ENCODE data around the gene PLCH1. TPM values are rescaled to one million over a fixed set of nuclear protein-coding genes. Genes with fewer than 3 reads are reported as not detected.

The PLCH1 gene
- total and polyA plus RNA-seq, 2 experiments from 2014 or later: 8.1 to 25.3 TPM

DNA sequence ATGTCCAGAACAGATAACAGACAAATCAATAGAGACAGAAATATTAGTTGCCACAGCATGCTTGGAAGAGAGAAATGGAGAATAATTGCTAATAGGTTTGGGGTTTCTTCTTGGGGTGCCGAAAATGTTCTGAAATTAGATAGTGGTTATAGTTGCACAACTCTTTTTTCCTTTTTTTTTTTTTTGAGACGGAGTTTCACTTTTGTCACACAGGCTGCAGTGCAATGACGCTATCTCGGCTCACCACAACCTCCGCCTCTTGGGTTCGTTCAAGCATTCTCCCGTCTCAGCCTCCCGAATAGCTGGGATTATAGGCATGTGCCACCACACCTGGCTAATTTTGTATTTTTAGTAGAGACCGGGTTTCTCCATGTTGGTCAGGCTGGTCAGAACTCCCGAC lies 163.3 kb downstream of the PLCH1 start:
- H4K20me1 ChIP-seq (replicated peaks; ENCODE audit: insufficient read depth): no peaks in the 10 kb centered on the region

DNA sequence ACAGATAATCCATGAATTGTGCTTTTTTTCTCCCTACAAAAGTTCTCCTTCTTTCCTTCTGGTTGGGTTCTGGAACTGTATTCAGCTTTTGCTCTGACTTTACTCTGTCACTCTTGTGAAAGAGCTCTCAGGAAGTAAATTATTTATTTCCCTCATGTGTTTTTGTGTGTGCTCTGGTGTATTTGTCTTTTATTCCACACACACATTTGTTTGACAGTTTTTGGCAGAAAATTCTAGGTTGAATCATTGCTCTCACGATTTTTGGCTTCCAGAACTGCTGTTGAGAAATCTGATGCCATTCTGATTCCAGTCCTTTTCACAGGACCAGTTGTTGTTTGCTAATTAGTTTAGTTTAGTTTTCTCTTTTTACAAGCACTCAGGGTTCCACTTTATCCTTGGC lies 172.8 kb downstream of the PLCH1 start:
- no peak for ATAC-seq
- no peaks in the 10 kb centered on the region for H3F3A ChIP-seq (replicated peaks; ENCODE audit: low read depth)
- H4K20me1 ChIP-seq (replicated peaks; ENCODE audit: insufficient read depth): no peaks in the 10 kb centered on the region
- H3K4me2 ChIP-seq: no peak overlapping the region
- H3K27me3 ChIP-seq (ENCODE audit: insufficient read depth): no peaks in the 10 kb centered on the region
- H3K27ac Mint-ChIP-seq: no peak overlapping the region
- H3K36me3 ChIP-seq (ENCODE audit: insufficient read depth): no peaks in the 10 kb centered on the region
- H3K79me2 ChIP-seq (replicated peaks; ENCODE audit: insufficient read depth): no peaks in the 10 kb centered on the region
- no peak for DNase-seq (ENCODE audit: low spot score)
- no peaks in the 10 kb centered on the region for H3K27me3 Mint-ChIP-seq (ENCODE audit: insufficient read depth, low read depth, poor library complexity)
- H3K4me1 Mint-ChIP-seq: no peaks in the 10 kb centered on the region
- no peaks in the 10 kb centered on the region for H3K4me1 ChIP-seq (ENCODE audit: insufficient read depth)
- no peaks in the 10 kb centered on the region for H3K9me3 Mint-ChIP-seq
- H3K27ac ChIP-seq (ENCODE audit: low read depth): peak overlapping the region; percentile 22; the same call in 1 of the 2 replicates
- no peak overlapping the region for H3K4me3 ChIP-seq
- H3K4me3 Mint-ChIP-seq: no peak overlapping the region
- H2AFZ ChIP-seq: no peak overlapping the region
- H3K9me2 ChIP-seq (ENCODE audit: insufficient read depth): no peaks in the 10 kb centered on the region
- H3K36me3 Mint-ChIP-seq (ENCODE audit: low read depth): peaks cover 9% of the 10 kb centered on the region; the same call in 2 of the 3 replicates
- TF ChIP-seq, protein P1, sequence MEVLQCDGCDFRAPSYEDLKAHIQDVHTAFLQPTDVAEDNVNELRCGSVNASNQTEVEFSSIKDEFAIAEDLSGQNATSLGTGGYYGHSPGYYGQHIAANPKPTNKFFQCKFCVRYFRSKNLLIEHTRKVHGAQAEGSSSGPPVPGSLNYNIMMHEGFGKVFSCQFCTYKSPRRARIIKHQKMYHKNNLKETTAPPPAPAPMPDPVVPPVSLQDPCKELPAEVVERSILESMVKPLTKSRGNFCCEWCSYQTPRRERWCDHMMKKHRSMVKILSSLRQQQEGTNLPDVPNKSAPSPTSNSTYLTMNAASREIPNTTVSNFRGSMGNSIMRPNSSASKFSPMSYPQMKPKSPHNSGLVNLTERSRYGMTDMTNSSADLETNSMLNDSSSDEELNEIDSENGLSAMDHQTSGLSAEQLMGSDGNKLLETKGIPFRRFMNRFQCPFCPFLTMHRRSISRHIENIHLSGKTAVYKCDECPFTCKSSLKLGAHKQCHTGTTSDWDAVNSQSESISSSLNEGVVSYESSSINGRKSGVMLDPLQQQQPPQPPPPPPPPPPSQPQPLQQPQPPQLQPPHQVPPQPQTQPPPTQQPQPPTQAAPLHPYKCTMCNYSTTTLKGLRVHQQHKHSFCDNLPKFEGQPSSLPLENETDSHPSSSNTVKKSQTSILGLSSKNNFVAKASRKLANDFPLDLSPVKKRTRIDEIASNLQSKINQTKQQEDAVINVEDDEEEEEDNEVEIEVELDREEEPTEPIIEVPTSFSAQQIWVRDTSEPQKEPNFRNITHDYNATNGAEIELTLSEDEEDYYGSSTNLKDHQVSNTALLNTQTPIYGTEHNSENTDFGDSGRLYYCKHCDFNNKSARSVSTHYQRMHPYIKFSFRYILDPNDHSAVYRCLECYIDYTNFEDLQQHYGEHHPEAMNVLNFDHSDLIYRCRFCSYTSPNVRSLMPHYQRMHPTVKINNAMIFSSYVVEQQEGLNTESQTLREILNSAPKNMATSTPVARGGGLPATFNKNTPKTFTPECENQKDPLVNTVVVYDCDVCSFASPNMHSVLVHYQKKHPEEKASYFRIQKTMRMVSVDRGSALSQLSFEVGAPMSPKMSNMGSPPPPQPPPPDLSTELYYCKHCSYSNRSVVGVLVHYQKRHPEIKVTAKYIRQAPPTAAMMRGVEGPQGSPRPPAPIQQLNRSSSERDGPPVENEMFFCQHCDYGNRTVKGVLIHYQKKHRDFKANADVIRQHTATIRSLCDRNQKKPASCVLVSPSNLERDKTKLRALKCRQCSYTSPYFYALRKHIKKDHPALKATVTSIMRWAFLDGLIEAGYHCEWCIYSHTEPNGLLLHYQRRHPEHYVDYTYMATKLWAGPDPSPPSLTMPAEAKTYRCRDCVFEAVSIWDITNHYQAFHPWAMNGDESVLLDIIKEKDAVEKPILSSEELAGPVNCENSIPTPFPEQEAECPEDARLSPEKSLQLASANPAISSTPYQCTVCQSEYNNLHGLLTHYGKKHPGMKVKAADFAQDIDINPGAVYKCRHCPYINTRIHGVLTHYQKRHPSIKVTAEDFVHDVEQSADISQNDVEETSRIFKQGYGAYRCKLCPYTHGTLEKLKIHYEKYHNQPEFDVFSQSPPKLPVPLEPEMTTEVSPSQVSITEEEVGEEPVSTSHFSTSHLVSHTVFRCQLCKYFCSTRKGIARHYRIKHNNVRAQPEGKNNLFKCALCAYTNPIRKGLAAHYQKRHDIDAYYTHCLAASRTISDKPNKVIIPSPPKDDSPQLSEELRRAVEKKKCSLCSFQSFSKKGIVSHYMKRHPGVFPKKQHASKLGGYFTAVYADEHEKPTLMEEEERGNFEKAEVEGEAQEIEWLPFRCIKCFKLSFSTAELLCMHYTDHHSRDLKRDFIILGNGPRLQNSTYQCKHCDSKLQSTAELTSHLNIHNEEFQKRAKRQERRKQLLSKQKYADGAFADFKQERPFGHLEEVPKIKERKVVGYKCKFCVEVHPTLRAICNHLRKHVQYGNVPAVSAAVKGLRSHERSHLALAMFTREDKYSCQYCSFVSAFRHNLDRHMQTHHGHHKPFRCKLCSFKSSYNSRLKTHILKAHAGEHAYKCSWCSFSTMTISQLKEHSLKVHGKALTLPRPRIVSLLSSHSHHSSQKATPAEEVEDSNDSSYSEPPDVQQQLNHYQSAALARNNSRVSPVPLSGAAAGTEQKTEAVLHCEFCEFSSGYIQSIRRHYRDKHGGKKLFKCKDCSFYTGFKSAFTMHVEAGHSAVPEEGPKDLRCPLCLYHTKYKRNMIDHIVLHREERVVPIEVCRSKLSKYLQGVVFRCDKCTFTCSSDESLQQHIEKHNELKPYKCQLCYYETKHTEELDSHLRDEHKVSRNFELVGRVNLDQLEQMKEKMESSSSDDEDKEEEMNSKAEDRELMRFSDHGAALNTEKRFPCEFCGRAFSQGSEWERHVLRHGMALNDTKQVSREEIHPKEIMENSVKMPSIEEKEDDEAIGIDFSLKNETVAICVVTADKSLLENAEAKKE (CRISPR knock-in tag; IDR thresholded peaks at IDR 0.05): no peak
- no peak for TF ChIP-seq NANOG (IDR thresholded peaks at IDR 0.05; ENCODE audit: borderline replicate concordance)
- no peak for TF ChIP-seq ZNF114 (CRISPR knock-in tag; IDR thresholded peaks at IDR 0.05)
- no peak for TF ChIP-seq STAT1 (IDR thresholded peaks at IDR 0.05; ENCODE audit: unreplicated experiment)
- TF ChIP-seq JUNB (IDR thresholded peaks at IDR 0.05; ENCODE audit: unreplicated experiment): no peak
- TF ChIP-seq, protein P2, sequence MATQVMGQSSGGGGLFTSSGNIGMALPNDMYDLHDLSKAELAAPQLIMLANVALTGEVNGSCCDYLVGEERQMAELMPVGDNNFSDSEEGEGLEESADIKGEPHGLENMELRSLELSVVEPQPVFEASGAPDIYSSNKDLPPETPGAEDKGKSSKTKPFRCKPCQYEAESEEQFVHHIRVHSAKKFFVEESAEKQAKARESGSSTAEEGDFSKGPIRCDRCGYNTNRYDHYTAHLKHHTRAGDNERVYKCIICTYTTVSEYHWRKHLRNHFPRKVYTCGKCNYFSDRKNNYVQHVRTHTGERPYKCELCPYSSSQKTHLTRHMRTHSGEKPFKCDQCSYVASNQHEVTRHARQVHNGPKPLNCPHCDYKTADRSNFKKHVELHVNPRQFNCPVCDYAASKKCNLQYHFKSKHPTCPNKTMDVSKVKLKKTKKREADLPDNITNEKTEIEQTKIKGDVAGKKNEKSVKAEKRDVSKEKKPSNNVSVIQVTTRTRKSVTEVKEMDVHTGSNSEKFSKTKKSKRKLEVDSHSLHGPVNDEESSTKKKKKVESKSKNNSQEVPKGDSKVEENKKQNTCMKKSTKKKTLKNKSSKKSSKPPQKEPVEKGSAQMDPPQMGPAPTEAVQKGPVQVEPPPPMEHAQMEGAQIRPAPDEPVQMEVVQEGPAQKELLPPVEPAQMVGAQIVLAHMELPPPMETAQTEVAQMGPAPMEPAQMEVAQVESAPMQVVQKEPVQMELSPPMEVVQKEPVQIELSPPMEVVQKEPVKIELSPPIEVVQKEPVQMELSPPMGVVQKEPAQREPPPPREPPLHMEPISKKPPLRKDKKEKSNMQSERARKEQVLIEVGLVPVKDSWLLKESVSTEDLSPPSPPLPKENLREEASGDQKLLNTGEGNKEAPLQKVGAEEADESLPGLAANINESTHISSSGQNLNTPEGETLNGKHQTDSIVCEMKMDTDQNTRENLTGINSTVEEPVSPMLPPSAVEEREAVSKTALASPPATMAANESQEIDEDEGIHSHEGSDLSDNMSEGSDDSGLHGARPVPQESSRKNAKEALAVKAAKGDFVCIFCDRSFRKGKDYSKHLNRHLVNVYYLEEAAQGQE (IDR thresholded peaks at IDR 0.05; ENCODE audit: unreplicated experiment): no peak

More for the DNA sequence above, 163.3 kb downstream of the PLCH1 start:
- no peaks in the 10 kb centered on the region for H3F3A ChIP-seq (replicated peaks; ENCODE audit: low read depth)
- ATAC-seq (no peak), DNase-seq (ENCODE audit: low spot score) (no peak)
- no peak overlapping the region for H3K4me2 ChIP-seq
- H3K27me3 Mint-ChIP-seq (ENCODE audit: insufficient read depth, low read depth, poor library complexity): no peaks in the 10 kb centered on the region
- no peak overlapping the region for H3K27ac Mint-ChIP-seq
- no peaks in the 10 kb centered on the region for H3K27me3 ChIP-seq (ENCODE audit: insufficient read depth)
- H3K79me2 ChIP-seq (replicated peaks; ENCODE audit: insufficient read depth): no peaks in the 10 kb centered on the region
- no peak overlapping the region for H3K4me3 Mint-ChIP-seq
- peaks cover 17% of the 10 kb centered on the region; the same call in 2 of the 3 replicates for H3K4me1 Mint-ChIP-seq
- no peak overlapping the region for H3K27ac ChIP-seq (ENCODE audit: low read depth)
- TF ChIP-seq EZH2 (IDR thresholded peaks at IDR 0.05; ENCODE audit: low read depth, unreplicated experiment): no peak
- no peak for TF ChIP-seq CREB1 (CRISPR knock-in tag; IDR thresholded peaks at IDR 0.05; ENCODE audit: low read depth)
- no peak for TF ChIP-seq STAT1 (IDR thresholded peaks at IDR 0.05; ENCODE audit: unreplicated experiment)
- TF ChIP-seq, protein P3, sequence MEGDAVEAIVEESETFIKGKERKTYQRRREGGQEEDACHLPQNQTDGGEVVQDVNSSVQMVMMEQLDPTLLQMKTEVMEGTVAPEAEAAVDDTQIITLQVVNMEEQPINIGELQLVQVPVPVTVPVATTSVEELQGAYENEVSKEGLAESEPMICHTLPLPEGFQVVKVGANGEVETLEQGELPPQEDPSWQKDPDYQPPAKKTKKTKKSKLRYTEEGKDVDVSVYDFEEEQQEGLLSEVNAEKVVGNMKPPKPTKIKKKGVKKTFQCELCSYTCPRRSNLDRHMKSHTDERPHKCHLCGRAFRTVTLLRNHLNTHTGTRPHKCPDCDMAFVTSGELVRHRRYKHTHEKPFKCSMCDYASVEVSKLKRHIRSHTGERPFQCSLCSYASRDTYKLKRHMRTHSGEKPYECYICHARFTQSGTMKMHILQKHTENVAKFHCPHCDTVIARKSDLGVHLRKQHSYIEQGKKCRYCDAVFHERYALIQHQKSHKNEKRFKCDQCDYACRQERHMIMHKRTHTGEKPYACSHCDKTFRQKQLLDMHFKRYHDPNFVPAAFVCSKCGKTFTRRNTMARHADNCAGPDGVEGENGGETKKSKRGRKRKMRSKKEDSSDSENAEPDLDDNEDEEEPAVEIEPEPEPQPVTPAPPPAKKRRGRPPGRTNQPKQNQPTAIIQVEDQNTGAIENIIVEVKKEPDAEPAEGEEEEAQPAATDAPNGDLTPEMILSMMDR (conservative IDR thresholded peaks at IDR 0.05; ENCODE audit: low read depth in 2 of 2): no peak
- no peak for TF ChIP-seq ZNF114 (CRISPR knock-in tag; IDR thresholded peaks at IDR 0.05)
- H3K9me3 Mint-ChIP-seq: no peaks in the 10 kb centered on the region
- H3K36me3 ChIP-seq (ENCODE audit: insufficient read depth): no peaks in the 10 kb centered on the region
- H3K36me3 Mint-ChIP-seq (ENCODE audit: low read depth): no peaks in the 10 kb centered on the region
- no peaks in the 10 kb centered on the region for H3K9me2 ChIP-seq (ENCODE audit: insufficient read depth)
- H3K4me1 ChIP-seq (ENCODE audit: insufficient read depth): peaks cover 4% of the 10 kb centered on the region; the same call in 1 of the 2 replicates
- H3K4me3 ChIP-seq: no peak overlapping the region
- H2AFZ ChIP-seq: no peak overlapping the region
